ENCODE data around the gene NPIPB9. TPM values are rescaled to one million over a fixed set of nuclear protein-coding genes. Genes with fewer than 3 reads are reported as not detected.
"Not testable (repeated sequence)": the region's sequence is repeated elsewhere in the genome, so short reads cannot be mapped to it uniquely, and the experiment has no call there.

NPIPB9 gene
- total and polyA plus RNA-seq, 2 of the 8 experiments (the other 6 are each of a cell fraction or from before 2014, with no cell fraction given) = 0.41 to 2.4 TPM

DNA sequence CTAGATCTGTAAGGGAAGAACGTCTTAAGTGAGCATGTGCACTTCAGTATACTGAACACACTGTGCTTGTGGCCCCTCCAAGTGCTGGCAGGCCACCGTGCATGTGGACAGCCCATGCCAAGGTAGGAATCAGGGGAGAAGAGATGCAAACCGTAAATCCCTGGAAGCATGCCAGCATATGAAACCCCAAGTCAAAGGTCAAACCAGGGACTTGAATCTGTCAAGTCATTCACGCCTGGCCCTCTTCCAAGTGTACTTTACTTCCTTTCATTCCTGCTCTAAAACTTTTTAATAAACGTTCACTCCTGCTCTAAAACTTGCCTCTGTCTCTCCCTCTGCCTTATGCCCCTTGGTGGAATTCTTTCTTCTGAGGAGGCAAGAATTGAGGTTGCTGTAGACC, 68.4 kb downstream of the NPIPB9 start (continued):
- TF ChIP-seq CREB1 (IDR thresholded peaks at IDR 0.05) (no peak), ZNF274 (IDR thresholded peaks at IDR 0.05; ENCODE audit: borderline replicate concordance, extremely low read depth, low read length) (no peak), RXRA (IDR thresholded peaks at IDR 0.05; ENCODE audit: insufficient read depth, low read depth, low read length) (no peak), RNF2 (IDR thresholded peaks at IDR 0.05; ENCODE audit: borderline replicate concordance, low read depth, low read length, missing control alignments, poor library complexity, severe bottlenecking) (no peak), MAFK (IDR thresholded peaks at IDR 0.05; ENCODE audit: low read depth, low read length) (no peak), BRCA1 (IDR thresholded peaks at IDR 0.05; ENCODE audit: low read depth, low read length) (no peak)

DNA sequence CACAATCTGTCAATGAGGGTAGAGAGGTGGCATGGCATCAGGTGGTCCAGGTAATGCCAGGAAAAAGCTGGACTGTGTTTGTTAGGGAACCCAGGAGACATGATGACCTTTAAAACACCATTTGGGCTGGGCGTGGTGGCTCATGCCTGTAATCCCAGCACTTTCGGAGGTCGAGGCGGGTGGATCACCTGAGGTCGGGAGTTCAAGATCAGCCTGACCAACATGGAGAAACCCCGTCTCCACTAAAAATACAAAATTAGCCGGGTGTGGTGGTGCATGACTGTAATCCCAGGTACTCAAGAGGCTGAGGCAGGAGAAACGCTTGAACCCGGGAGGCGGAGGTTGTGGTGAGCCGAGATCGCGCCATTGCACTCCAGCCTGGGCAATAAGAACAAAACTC, 69.0 kb downstream of the NPIPB9 start:
- FAIRE-seq; H3K9ac ChIP-seq (replicated peaks in 1 of 4; ENCODE audit: extremely low read depth in 1 of 4, low read depth in 3 of 4, low read length in 3 of 4); H3K4me3 ChIP-seq (ENCODE audit: extremely low read depth in 1 of 4, insufficient read depth in 2 of 4, low read depth in 3 of 4, low read length in 4 of 4); H2BK120ac ChIP-seq (replicated peaks; ENCODE audit: low read depth, low read length); CTCF ChIA-PET (ENCODE audit: partially characterized antibody); H2BK12ac ChIP-seq (ENCODE audit: low read depth, low read length); H3K36me3 ChIP-seq (ENCODE audit: control insufficient read depth in 2 of 4, insufficient read depth in 4 of 4, low read length in 3 of 4); H3K79me1 ChIP-seq (ENCODE audit: low read depth, low read length); H2BK20ac ChIP-seq (ENCODE audit: low read length); H4K5ac ChIP-seq (ENCODE audit: insufficient read length, low read depth, low read length); H3K27me3 ChIP-seq (replicated peaks in 1 of 4; ENCODE audit: control insufficient read depth in 3 of 4, extremely low read depth in 1 of 4, insufficient read depth in 3 of 4, low read length in 3 of 4); H4K91ac ChIP-seq (replicated peaks; ENCODE audit: insufficient read length, low read length); H3K56ac ChIP-seq (replicated peaks; ENCODE audit: insufficient read length, low read depth, low read length); H2AFZ ChIP-seq (ENCODE audit: low read length); H2BK15ac ChIP-seq (ENCODE audit: low read length); H4K8ac ChIP-seq (ENCODE audit: extremely low read depth, insufficient read depth, low read length); H4K20me1 ChIP-seq (replicated peaks in 1 of 2; ENCODE audit: control insufficient read depth in 1 of 2, insufficient read depth in 2 of 2, low read length in 2 of 2); H3K23ac ChIP-seq (ENCODE audit: insufficient read length); H3K27ac ChIP-seq (ENCODE audit: low read depth, low read length); H3K14ac ChIP-seq (ENCODE audit: insufficient read length); H3K4ac ChIP-seq (replicated peaks; ENCODE audit: insufficient read length, low read depth, low read length); H3K9me3 ChIP-seq (ENCODE audit: insufficient read depth in 2 of 2, low read depth in 1 of 2, low read length in 1 of 2); H2BK5ac ChIP-seq (ENCODE audit: low read depth, low read length); DNase-seq (ENCODE audit: low read depth in 1 of 2, low spot score in 2 of 2); H3K4me1 ChIP-seq (replicated peaks in 1 of 4; ENCODE audit: control insufficient read depth in 3 of 4, insufficient read depth in 4 of 4, low read length in 3 of 4); H2AK5ac ChIP-seq (ENCODE audit: low read depth, low read length); H3K18ac ChIP-seq (ENCODE audit: extremely low read depth, low read length): not testable (repeated sequence)
- Histone ChIP-seq H3K4me2 (ENCODE audit: insufficient read depth in 1 of 2, low read depth in 2 of 2, low read length in 2 of 2) (peak overlapping the region in 1 of 2 experiments; percentile 72; a peak in 1 of 4 replicates), H3K79me2 (ENCODE audit: control insufficient read depth in 1 of 2, insufficient read depth in 2 of 2, low read length in 2 of 2) (peaks cover 4 to 13% of the 10 kb centered on the region in 2 experiments), H3K23me2 (ENCODE audit: low read depth, low read length) (peaks cover 12% of the 10 kb centered on the region)
- 95% methylated on average over 13 of the region's 13 CpGs; no CpG with 5 or more reads in 1 of the 2 experiments for WGBS, 2 experiments (ENCODE audit: extremely low coverage in 1 of 2, insufficient coverage in 1 of 2, insufficient read length in 1 of 2, insufficient replicate concordance in 2 of 2, low coverage in 1 of 2, low lambda C conversion rate in 2 of 2, missing lambda C conversion rate in 1 of 2)
- POLR2A ChIA-PET (ENCODE audit: partially characterized antibody) = interaction anchor here (3.5 to 23.3 kb wide), 3 partner anchors 8 to 43 kb away, joined by 39 to 756 read pairs (median 49); partner anchors contain the start of genes SH2B1 and TUFM
